Liver (tissue), 9 donors: ENCODE data around the gene PCNX4. TPM values are rescaled to one million over a fixed set of nuclear protein-coding genes. Genes with fewer than 3 reads are reported as not detected.

Experiments
- DNase-seq: peaks from one replicate; pipeline ENCODE4 v3.0.0-alpha.2; 2017; ENCODE audit warnings: low spot score
- H3K27ac ChIP-seq, 2 donors: one replicate each; pipeline ENCODE4 v1.7.0; 2013; ENCODE audit warnings: inconsistent platforms in 2 of 2, low read length in 2 of 2, control low read depth in 1 of 2, low read depth in 1 of 2, mild to moderate bottlenecking in 1 of 2
- H3K27me3 ChIP-seq, 4 donors: one replicate each; pipeline versions ENCODE4 v1.6.1 to v1.7.0; 2013; ENCODE audit warnings: low read length in 3 of 4, inconsistent platforms in 1 of 4, mild to moderate bottlenecking in 1 of 4, moderate library complexity in 1 of 4; ENCODE audit not compliant: control insufficient read depth in 4 of 4, insufficient read depth in 4 of 4
- H3K36me3 ChIP-seq, 4 donors: one replicate each; pipeline versions ENCODE4 v1.6.1 to v1.7.0; 2013; ENCODE audit warnings: low read length in 3 of 4, mild to moderate bottlenecking in 3 of 4, low read depth in 1 of 4, moderate library complexity in 1 of 4; ENCODE audit not compliant: control insufficient read depth in 4 of 4, insufficient read depth in 3 of 4
- H3K4me1 ChIP-seq, 4 donors: one replicate each; pipeline versions ENCODE4 v1.6.1 to v1.7.0; 2013; ENCODE audit warnings: low read length in 3 of 4, mild to moderate bottlenecking in 3 of 4, moderate library complexity in 1 of 4; ENCODE audit not compliant: control insufficient read depth in 4 of 4, insufficient read depth in 4 of 4
- H3K4me3 ChIP-seq, 3 donors: one replicate each; pipeline versions ENCODE4 v1.6.1 to v1.7.0; 2013; ENCODE audit warnings: low read length in 3 of 3, control low read depth in 1 of 3, low read depth in 1 of 3, mild to moderate bottlenecking in 1 of 3
- H3K9ac ChIP-seq, 2 donors: one replicate each; pipeline ENCODE4 v1.7.0; 2013; ENCODE audit warnings: low read length in 2 of 2, mild to moderate bottlenecking in 2 of 2, moderate library complexity in 2 of 2, control low read depth in 1 of 2, low read depth in 1 of 2
- H3K9me3 ChIP-seq, 4 donors: one replicate each; pipeline versions ENCODE4 v1.6.1 to v1.7.0; 2013; ENCODE audit warnings: low read length in 3 of 4; ENCODE audit not compliant: control insufficient read depth in 4 of 4
- FOXA1 ChIP-seq: IDR thresholded peaks from 2 replicates; pipeline ENCODE4 v1.6.1; 2016; ENCODE audit warnings: antibody characterized with exemption
- FOXA2 ChIP-seq: IDR thresholded peaks from 2 replicates; pipeline ENCODE4 v1.6.1; 2016; ENCODE audit warnings: antibody characterized with exemption
- HNF4A ChIP-seq, 2 donors: conservative IDR thresholded peaks; 2 replicates each; pipeline ENCODE4 v1.6.1; 2016; ENCODE audit warnings: antibody characterized with exemption in 2 of 2, mild to moderate bottlenecking in 2 of 2
- HNF4G ChIP-seq: IDR thresholded peaks from 2 replicates; pipeline ENCODE4 v1.6.1; 2016; ENCODE audit warnings: antibody characterized with exemption
- MAX ChIP-seq: IDR thresholded peaks from 2 replicates; pipeline ENCODE4 v1.6.1; 2016; ENCODE audit warnings: antibody characterized with exemption
- NR2F2 ChIP-seq: IDR thresholded peaks from 2 replicates; pipeline ENCODE4 v1.6.1; 2016; ENCODE audit warnings: antibody characterized with exemption
- RAD21 ChIP-seq, 2 donors: IDR thresholded peaks; 2 replicates each; pipeline ENCODE4 v1.6.1; 2016; ENCODE audit warnings: antibody characterized with exemption in 2 of 2, mild to moderate bottlenecking in 2 of 2
- REST ChIP-seq: IDR thresholded peaks from 2 replicates; pipeline ENCODE4 v1.6.1; 2016; ENCODE audit warnings: antibody characterized with exemption, mild to moderate bottlenecking
- RXRA ChIP-seq, 2 donors: IDR thresholded peaks; 2 replicates each; pipeline ENCODE4 v1.6.1; 2017 to 2018; ENCODE audit warnings: antibody characterized with exemption in 2 of 2, mild to moderate bottlenecking in 1 of 2
- TAF1 ChIP-seq: conservative IDR thresholded peaks from 2 replicates; pipeline ENCODE4 v1.6.1; 2016; ENCODE audit warnings: antibody characterized with exemption, mild to moderate bottlenecking
- YY1 ChIP-seq: IDR thresholded peaks from 2 replicates; pipeline ENCODE4 v1.6.1; 2016; ENCODE audit warnings: antibody characterized with exemption, mild to moderate bottlenecking
- WGBS: extraction: QIAGEN DNeasy Blood & Tissue Kit; methylation state at CpG from one replicate; pipeline ENCODE4 v1.1.7; 2013; 5-methylcytosine and 5-hydroxymethylcytosine counted together
- polyA plus RNA-seq, 2 donors: library from polyadenylated mRNA; stranded (reverse) in 1 of 2; unstranded in 1 of 2; fragments of 200-250 nt in 1 of 2; fragments of >200 nt in 1 of 2; fragmentation: Nextera tagmentation in 1 of 2; extraction: Ambion mirVana in 1 of 2; gene quantifications; one replicate each; pipeline versions ENCODE4 v1.2.1 to v1.2.3, GENCODE V29; 2013 to 2015
- total RNA-seq, 2 donors: library from RNA; depleted of rRNA; stranded (reverse); fragments of >200 nt; gene quantifications; one replicate each; pipeline ENCODE4 v1.2.3, GENCODE V29; 2014
- TF ChIP-seq, protein P1 (sequence below): fragments of 150-350 bp; IDR thresholded peaks from 2 replicates; pipeline ENCODE4 v1.5.1; 2017; ENCODE audit warnings: improper control_type of control experiment, low read depth, low read length; ENCODE audit not compliant: missing input control
- TF ChIP-seq, protein P2 (sequence below): IDR thresholded peaks from 2 replicates; pipeline ENCODE4 v1.6.1; 2016; ENCODE audit warnings: antibody characterized with exemption
- donor health status: healthy.
- donor health status: healthy.
- donor health status: healthy.
- donor health status: healthy.
- donor health status: healthy.

The PCNX4 gene
- total and polyA plus RNA-seq, 4 donors = 5.4 to 30.6 (median 14.1) TPM

GRCh38 chr14:60184146-60184904 is 92.6 kb downstream of the PCNX4 start:
- H3K36me3 ChIP-seq = no peaks in the 10 kb centered on the region
- no peaks in the 10 kb centered on the region for H3K27me3 ChIP-seq
- H3K9me3 ChIP-seq = no peaks in the 10 kb centered on the region
- peaks cover 0 to 8% (median 2%) of the 10 kb centered on the region in 4 donors for H3K4me1 ChIP-seq
- under 1% methylated on average over 5 of the region's 5 CpGs for WGBS
- H3K4me3 ChIP-seq = peak overlapping the region; percentile 46 to 56 (median 54)
- peak overlapping the region; percentile 15 to 46 for H3K27ac ChIP-seq
- no peak for DNase-seq
- H3K9ac ChIP-seq = peak overlapping the region; percentile 81 to 94
- TF ChIP-seq RAD21 (IDR thresholded peaks at IDR 0.05) (peak; percentile 94 to 95), MAX (no peak), FOXA2 (no peak)
- TF ChIP-seq, protein P1, sequence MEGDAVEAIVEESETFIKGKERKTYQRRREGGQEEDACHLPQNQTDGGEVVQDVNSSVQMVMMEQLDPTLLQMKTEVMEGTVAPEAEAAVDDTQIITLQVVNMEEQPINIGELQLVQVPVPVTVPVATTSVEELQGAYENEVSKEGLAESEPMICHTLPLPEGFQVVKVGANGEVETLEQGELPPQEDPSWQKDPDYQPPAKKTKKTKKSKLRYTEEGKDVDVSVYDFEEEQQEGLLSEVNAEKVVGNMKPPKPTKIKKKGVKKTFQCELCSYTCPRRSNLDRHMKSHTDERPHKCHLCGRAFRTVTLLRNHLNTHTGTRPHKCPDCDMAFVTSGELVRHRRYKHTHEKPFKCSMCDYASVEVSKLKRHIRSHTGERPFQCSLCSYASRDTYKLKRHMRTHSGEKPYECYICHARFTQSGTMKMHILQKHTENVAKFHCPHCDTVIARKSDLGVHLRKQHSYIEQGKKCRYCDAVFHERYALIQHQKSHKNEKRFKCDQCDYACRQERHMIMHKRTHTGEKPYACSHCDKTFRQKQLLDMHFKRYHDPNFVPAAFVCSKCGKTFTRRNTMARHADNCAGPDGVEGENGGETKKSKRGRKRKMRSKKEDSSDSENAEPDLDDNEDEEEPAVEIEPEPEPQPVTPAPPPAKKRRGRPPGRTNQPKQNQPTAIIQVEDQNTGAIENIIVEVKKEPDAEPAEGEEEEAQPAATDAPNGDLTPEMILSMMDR = peak; percentile 79

- no peak for DNase-seq
- TF ChIP-seq YY1 (no peak), REST (no peak), HNF4G (no peak), FOXA1 (no peak), NR2F2 (no peak), TAF1 (no peak), HNF4A (conservative IDR thresholded peaks at IDR 0.05) (no peak), RXRA (IDR thresholded peaks at IDR 0.05) (no peak)
- TF ChIP-seq, protein P2, sequence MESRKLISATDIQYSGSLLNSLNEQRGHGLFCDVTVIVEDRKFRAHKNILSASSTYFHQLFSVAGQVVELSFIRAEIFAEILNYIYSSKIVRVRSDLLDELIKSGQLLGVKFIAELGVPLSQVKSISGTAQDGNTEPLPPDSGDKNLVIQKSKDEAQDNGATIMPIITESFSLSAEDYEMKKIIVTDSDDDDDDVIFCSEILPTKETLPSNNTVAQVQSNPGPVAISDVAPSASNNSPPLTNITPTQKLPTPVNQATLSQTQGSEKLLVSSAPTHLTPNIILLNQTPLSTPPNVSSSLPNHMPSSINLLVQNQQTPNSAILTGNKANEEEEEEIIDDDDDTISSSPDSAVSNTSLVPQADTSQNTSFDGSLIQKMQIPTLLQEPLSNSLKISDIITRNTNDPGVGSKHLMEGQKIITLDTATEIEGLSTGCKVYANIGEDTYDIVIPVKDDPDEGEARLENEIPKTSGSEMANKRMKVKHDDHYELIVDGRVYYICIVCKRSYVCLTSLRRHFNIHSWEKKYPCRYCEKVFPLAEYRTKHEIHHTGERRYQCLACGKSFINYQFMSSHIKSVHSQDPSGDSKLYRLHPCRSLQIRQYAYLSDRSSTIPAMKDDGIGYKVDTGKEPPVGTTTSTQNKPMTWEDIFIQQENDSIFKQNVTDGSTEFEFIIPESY = no peak
- TF ChIP-seq, protein P1 = no peak
- 60% methylated on average over 5 of the region's 5 CpGs for whole genome bisulfite sequencing
- Histone ChIP-seq H3K36me3 (no peaks in the 10 kb centered on the region), H3K9me3 (no peaks in the 10 kb centered on the region), H3K27ac (no peak overlapping the region), H3K27me3 (no peaks in the 10 kb centered on the region), H3K4me1 (peaks cover 0 to 8% (median 2%) of the 10 kb centered on the region in 4 donors), H3K9ac (no peak overlapping the region), H3K4me3 (no peak overlapping the region)
Measured at GRCh38 chr14:60184905-60185555, 93.3 kb downstream of the PCNX4 start.
